Caco-2 (cell line): ENCODE measurements around the gene BTBD9. TPM values are rescaled to one million over a fixed set of nuclear protein-coding genes. Genes with fewer than 3 reads are reported as not detected.

Source experiments
- BruUV-seq: library from RNA; stranded (reverse); fragments of 400-500 nt; replicated peaks from 2 replicates; lab custom pipeline; 2021; lab: Mats Ljungman, UMichigan
- CTCF ChIA-PET: fragments of 300-600 bp; sonication (Branson Sonifier 250); formaldehyde crosslinking; loops from one replicate; lab custom pipeline; 2022; ENCODE audit warnings: antibody characterized with exemption; lab: Charles Lee
- POLR2A ChIA-PET: fragments of 300-600 bp; sonication (Branson Sonifier 250); formaldehyde crosslinking; loops from one replicate; lab custom pipeline; 2022; ENCODE audit warnings: antibody characterized with exemption; lab: Charles Lee
- DNase-seq, 2 experiments: peaks; one replicate each; pipeline versions ENCODE4 v3.0.0 to v3.0.0-alpha.2; 2020 to 2022
- H3K27me3 ChIP-seq: replicated peaks from 2 replicates; pipeline ENCODE4 v1.6.0; 2011; ENCODE audit warnings: low read length; ENCODE audit not compliant: control insufficient read depth, insufficient read depth
- H3K36me3 ChIP-seq: 2 replicates; pipeline ENCODE4 v1.5.1; 2011; ENCODE audit warnings: low read length; ENCODE audit not compliant: control insufficient read depth, insufficient read depth
- H3K4me1 ChIP-seq: fragments of 250-450 bp; sonication (Bioruptor Pico); 2 replicates; pipeline ENCODE4 v1.5.1; 2020; ENCODE audit warnings: mild to moderate bottlenecking
- H3K4me3 ChIP-seq: 2 replicates; pipeline ENCODE4 v1.5.1; 2011; ENCODE audit warnings: low read depth, mild to moderate bottlenecking, control low read depth, low read length
- H3K9me3 ChIP-seq: fragments of 250-450 bp; sonication (Bioruptor Pico); 2 replicates; pipeline ENCODE4 v1.5.1; 2020; ENCODE audit warnings: mild to moderate bottlenecking, moderate library complexity
- H3K27ac Mint-ChIP-seq: one replicate; pipeline ENCODE4 v1.8.0; 2022; ENCODE audit warnings: mixed read lengths; ENCODE audit not compliant: unreplicated experiment
- H3K27me3 Mint-ChIP-seq: one replicate; pipeline ENCODE4 v1.8.0; 2022; ENCODE audit warnings: mixed read lengths; ENCODE audit not compliant: insufficient read depth, unreplicated experiment
- H3K36me3 Mint-ChIP-seq: one replicate; pipeline ENCODE4 v1.8.0; 2022; ENCODE audit warnings: mild to moderate bottlenecking, mixed read lengths; ENCODE audit not compliant: insufficient read depth, unreplicated experiment
- H3K4me1 Mint-ChIP-seq: one replicate; pipeline ENCODE4 v1.8.0; 2022; ENCODE audit warnings: low read depth, mixed read lengths; ENCODE audit not compliant: unreplicated experiment
- H3K4me3 Mint-ChIP-seq: one replicate; pipeline ENCODE4 v1.8.0; 2022; ENCODE audit warnings: mild to moderate bottlenecking, moderate library complexity, mixed read lengths; ENCODE audit not compliant: unreplicated experiment
- H3K9me3 Mint-ChIP-seq: one replicate; pipeline ENCODE4 v1.8.0; 2022; ENCODE audit warnings: mixed read lengths; ENCODE audit not compliant: unreplicated experiment
- CTCF ChIP-seq, 2 experiments: fragments of 200-600 bp in 1 of 2; IDR thresholded peaks; 1 replicate in 1 of 2; 2 replicates in 1 of 2; pipeline versions ENCODE4 v1.5.1 to v1.8.0; 2011 to 2022; ENCODE audit warnings: antibody characterized with exemption in 1 of 2, control low read depth in 1 of 2, inconsistent platforms in 1 of 2, low read depth in 1 of 2, low read length in 1 of 2, mild to moderate bottlenecking in 1 of 2, moderate library complexity in 1 of 2; ENCODE audit not compliant: insufficient read depth in 1 of 2, severe bottlenecking in 1 of 2, unreplicated experiment in 1 of 2
- intact Hi-C: fragments of 100-400 bp; cut with micrococcal nuclease; formaldehyde crosslinking; loops from one replicate; pipeline ENCODE4 v1.10.0; 2022; ENCODE audit not compliant: unreplicated experiment
- total RNA-seq: library from RNA; stranded (reverse); gene quantifications from 2 replicates; pipeline ENCODE4 v1.2.3, GENCODE V29; 2022

The BTBD9 gene
- total RNA-seq, 1 experiment from 2014 or later: 19.6 TPM

GRCh38 chr6:38346291-38347079 lies 293.2 kb downstream of the BTBD9 start:
- Histone ChIP-seq H3K4me3 (no peak overlapping the region), H3K9me3 (no peaks in the 10 kb centered on the region), H3K27me3 (no peaks in the 10 kb centered on the region), H3K4me1 (no peaks in the 10 kb centered on the region), H3K36me3 (no peaks in the 10 kb centered on the region)
- POLR2A ChIA-PET: interaction anchor here (0.5 kb wide), 1 partner anchor 357 kb away, joined by 10 read pairs; no protein-coding TSS in a partner anchor
- Mint-ChIP-seq H3K9me3 (no peaks in the 10 kb centered on the region), H3K27ac (no peak overlapping the region), H3K27me3 (no peaks in the 10 kb centered on the region), H3K36me3 (peaks cover 7% of the 10 kb centered on the region), H3K4me1 (no peaks in the 10 kb centered on the region), H3K4me3 (no peak overlapping the region)
- intact Hi-C loops: no loop called here
- TF ChIP-seq CTCF (IDR thresholded peaks at IDR 0.05; ENCODE audit: insufficient read depth in 1 of 2, low read depth in 1 of 2, low read length in 1 of 2, severe bottlenecking in 1 of 2, unreplicated experiment in 1 of 2): no peak
- CTCF ChIA-PET: no interaction called here
- no peak for DNase-seq
- BruUV-seq: no TSS peak

GRCh38 chr6:38345586-38345985 lies 294.1 kb downstream of the BTBD9 start:
- Histone ChIP-seq H3K36me3 (no peaks in the 10 kb centered on the region), H3K27me3 (no peaks in the 10 kb centered on the region), H3K4me3 (no peak overlapping the region), H3K4me1 (no peaks in the 10 kb centered on the region), H3K9me3 (no peaks in the 10 kb centered on the region)
- Mint-ChIP-seq H3K27ac (no peak overlapping the region), H3K9me3 (no peaks in the 10 kb centered on the region), H3K36me3 (peaks cover 7% of the 10 kb centered on the region), H3K4me1 (no peaks in the 10 kb centered on the region), H3K4me3 (no peak overlapping the region), H3K27me3 (no peaks in the 10 kb centered on the region)
- no TSS peak for BruUV-seq
- TF ChIP-seq CTCF (IDR thresholded peaks at IDR 0.05; ENCODE audit: insufficient read depth in 1 of 2, low read depth in 1 of 2, low read length in 1 of 2, severe bottlenecking in 1 of 2, unreplicated experiment in 1 of 2): no peak
- CTCF ChIA-PET: no interaction called here
- POLR2A ChIA-PET: interaction anchor here (0.5 kb wide), 1 partner anchor 358 kb away, joined by 10 read pairs; no protein-coding TSS in a partner anchor
- intact Hi-C loops: no loop called here
- no peak for DNase-seq

GRCh38 chr6:38341496-38341895 lies 298.2 kb downstream of the BTBD9 start:
- H3K27ac Mint-ChIP-seq: no peak overlapping the region
- POLR2A ChIA-PET: no interaction called here
- no peaks in the 10 kb centered on the region for H3K9me3 Mint-ChIP-seq
- TF ChIP-seq CTCF (IDR thresholded peaks at IDR 0.05; ENCODE audit: insufficient read depth in 1 of 2, low read depth in 1 of 2, low read length in 1 of 2, severe bottlenecking in 1 of 2, unreplicated experiment in 1 of 2): no peak
- intact Hi-C loops: no loop called here
- no peak overlapping the region for H3K4me3 Mint-ChIP-seq
- CTCF ChIA-PET: no interaction called here
- H3K36me3 ChIP-seq: no peaks in the 10 kb centered on the region
- no peak for DNase-seq
- H3K4me1 ChIP-seq: no peaks in the 10 kb centered on the region
- BruUV-seq: no TSS peak
- no peaks in the 10 kb centered on the region for H3K4me1 Mint-ChIP-seq
- no peaks in the 10 kb centered on the region for H3K27me3 Mint-ChIP-seq
- no peaks in the 10 kb centered on the region for H3K27me3 ChIP-seq
- no peak overlapping the region for H3K4me3 ChIP-seq
- no peaks in the 10 kb centered on the region for H3K9me3 ChIP-seq
- peaks cover 7% of the 10 kb centered on the region for H3K36me3 Mint-ChIP-seq
